HepG2 (cell line): ENCODE data around the gene XG. TPM values are rescaled to one million over a fixed set of nuclear protein-coding genes. Genes with fewer than 3 reads are reported as not detected.
A peak's percentile ranks its signal among the peaks of the same experiment; 100 is the strongest.

Source experiments
- AGO1 ChIP-seq: fragments of 200-400 bp; formaldehyde crosslinking; IDR thresholded peaks from 2 replicates; pipeline ENCODE4 v1.6.1; 2017; ENCODE audit warnings: mild to moderate bottlenecking, low read depth, low read length, moderate library complexity; ENCODE audit not compliant: poor library complexity, severe bottlenecking
- HIVEP1 ChIP-seq: sonication (generic); formaldehyde crosslinking; IDR thresholded peaks from 2 replicates; pipeline ENCODE4 v1.4.0; 2020; ENCODE audit warnings: mild to moderate bottlenecking, missing genetic modification reagents
- MEIS1 ChIP-seq: sonication (generic); formaldehyde crosslinking; IDR thresholded peaks from 2 replicates; pipeline ENCODE4 v1.9.0; 2021; ENCODE audit warnings: mild to moderate bottlenecking, missing genetic modification reagents, moderate library complexity, borderline replicate concordance
- NBN ChIP-seq: fragments of 450-650 bp; conservative IDR thresholded peaks from 2 replicates; pipeline ENCODE4 v1.6.1; 2017
- NFRKB ChIP-seq: fragments of 450-650 bp; IDR thresholded peaks from 2 replicates; pipeline ENCODE4 v1.6.1; 2017
- RBM39 ChIP-seq: fragments of 200-400 bp; formaldehyde crosslinking; IDR thresholded peaks from one replicate; pipeline ENCODE4 v1.6.1; 2018; ENCODE audit warnings: antibody characterized with exemption, mild to moderate bottlenecking, low read depth, low read length; ENCODE audit not compliant: poor library complexity, severe bottlenecking
- SAP130 ChIP-seq: IDR thresholded peaks from 2 replicates; pipeline ENCODE4 v1.6.1; 2016; ENCODE audit warnings: low read depth
- SOX6 ChIP-seq, 2 experiments: fragments of 450-650 bp in 1 of 2; sonication (generic) in 1 of 2; formaldehyde crosslinking in 1 of 2; IDR thresholded peaks; 2 replicates each; pipeline versions ENCODE4 v1.4.0 to v1.6.1; 2017 to 2020; ENCODE audit warnings: antibody characterized with exemption in 1 of 2, mild to moderate bottlenecking in 1 of 2, missing genetic modification reagents in 1 of 2
- SRSF1 ChIP-seq: fragments of 200-400 bp; formaldehyde crosslinking; optimal IDR thresholded peaks from 2 replicates; pipeline ENCODE3; 2017; ENCODE audit warnings: mild to moderate bottlenecking, low read depth, low read length, moderate library complexity
- ZBTB8A ChIP-seq: sonication (generic); formaldehyde crosslinking; IDR thresholded peaks from 2 replicates; pipeline ENCODE4 v1.4.0; 2020; ENCODE audit warnings: mild to moderate bottlenecking, low read depth, missing genetic modification reagents, borderline replicate concordance
- ZNF550 ChIP-seq: sonication (generic); formaldehyde crosslinking; IDR thresholded peaks from 2 replicates; pipeline ENCODE4 v1.4.0; 2020; ENCODE audit warnings: mild to moderate bottlenecking, missing genetic modification reagents, borderline replicate concordance
- ZNF713 ChIP-seq: sonication (generic); formaldehyde crosslinking; IDR thresholded peaks from 2 replicates; pipeline ENCODE4 v1.4.0; 2020; ENCODE audit warnings: mild to moderate bottlenecking, missing genetic modification reagents
- ZSCAN25 ChIP-seq: sonication (generic); formaldehyde crosslinking; IDR thresholded peaks from 2 replicates; pipeline ENCODE4 v1.8.0; 2022; ENCODE audit warnings: mild to moderate bottlenecking, missing genetic modification reagents
- polyA plus RNA-seq, 8 experiments: library from polyadenylated mRNA; depleted of rRNA in 3 of 8; stranded (reverse) in 7 of 8; unstranded in 1 of 8; fragments of >200 nt; fragmentation: Illumina TruSeq in 4 of 8; extraction: Trizol in 4 of 8; gene quantifications; 2 replicates each; pipeline versions ENCODE4 v1.2.1 to v1.2.3, GENCODE V29; 2011 to 2016; ENCODE audit warnings: low read depth in 4 of 8, missing spikeins in 1 of 8, mixed read lengths in 1 of 8; ENCODE audit not compliant: insufficient read depth in 1 of 8
- total RNA-seq, 5 experiments: library from RNA; depleted of rRNA; stranded (reverse); fragments of >200 nt; fragmentation: Illumina TruSeq; extraction: Trizol; gene quantifications; 2 replicates each; pipeline ENCODE4 v1.2.3, GENCODE V29; 2016; ENCODE audit warnings: low read depth in 1 of 5
- TF ChIP-seq, protein P1 (sequence below): fragments of 450-650 bp; IDR thresholded peaks from 2 replicates; pipeline ENCODE4 v1.6.1; 2017; ENCODE audit warnings: mild to moderate bottlenecking
- TF ChIP-seq, protein P2 (sequence below), 2 experiments: fragments of 450-650 bp in 1 of 2; sonication (generic) in 1 of 2; formaldehyde crosslinking in 1 of 2; IDR thresholded peaks; 2 replicates each; pipeline versions ENCODE4 v1.6.1 to v1.8.0; 2016 to 2022; ENCODE audit warnings: antibody characterized with exemption in 1 of 2, mild to moderate bottlenecking in 1 of 2, missing genetic modification reagents in 1 of 2
- TF ChIP-seq, protein P3 (sequence below): IDR thresholded peaks from 2 replicates; pipeline ENCODE4 v1.6.1; 2012; ENCODE audit warnings: inconsistent platforms
- TF ChIP-seq, protein P4 (sequence below): IDR thresholded peaks from 2 replicates; pipeline ENCODE4 v1.6.1; 2016; ENCODE audit warnings: low read depth, borderline replicate concordance

XG gene
- total and polyA plus RNA-seq, 2 of the 13 experiments (the other 11 are each of a cell fraction or from before 2014, with no cell fraction given), result not detected

DNA sequence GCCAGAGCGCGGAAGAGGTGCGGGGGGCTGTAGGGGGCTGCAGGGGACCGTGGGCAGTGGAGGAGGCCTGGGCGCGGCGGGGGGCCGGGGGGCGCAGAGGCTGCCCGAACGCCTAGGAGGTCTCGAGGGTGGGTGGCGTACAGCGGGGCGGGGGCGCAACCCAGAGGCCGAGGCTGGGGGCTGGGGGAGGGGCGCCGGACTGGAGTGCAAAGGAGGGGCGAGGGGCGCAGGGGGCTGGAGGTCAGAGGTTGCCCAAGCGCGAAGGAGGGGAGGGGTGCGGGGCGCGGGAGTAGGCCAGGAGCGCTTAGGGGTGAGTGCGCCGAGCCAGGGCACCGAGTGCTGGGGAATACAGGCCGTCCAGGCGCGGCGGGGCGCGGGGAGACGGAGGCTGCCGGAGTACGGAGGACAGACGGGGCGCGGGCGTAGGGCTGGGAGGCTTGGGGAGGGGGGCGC is 77.1 kb downstream of the XG start (continued):
- TF ChIP-seq RBM39, result peak; percentile 20
- no peak for TF ChIP-seq MEIS1 (CRISPR knock-in tag)
- no peak for TF ChIP-seq SOX6 (IDR thresholded peaks at IDR 0.05)
- no peak for TF ChIP-seq SOX6 (CRISPR knock-in tag; IDR thresholded peaks at IDR 0.05)
- no peak for TF ChIP-seq ZBTB8A
- TF ChIP-seq, protein P1, sequence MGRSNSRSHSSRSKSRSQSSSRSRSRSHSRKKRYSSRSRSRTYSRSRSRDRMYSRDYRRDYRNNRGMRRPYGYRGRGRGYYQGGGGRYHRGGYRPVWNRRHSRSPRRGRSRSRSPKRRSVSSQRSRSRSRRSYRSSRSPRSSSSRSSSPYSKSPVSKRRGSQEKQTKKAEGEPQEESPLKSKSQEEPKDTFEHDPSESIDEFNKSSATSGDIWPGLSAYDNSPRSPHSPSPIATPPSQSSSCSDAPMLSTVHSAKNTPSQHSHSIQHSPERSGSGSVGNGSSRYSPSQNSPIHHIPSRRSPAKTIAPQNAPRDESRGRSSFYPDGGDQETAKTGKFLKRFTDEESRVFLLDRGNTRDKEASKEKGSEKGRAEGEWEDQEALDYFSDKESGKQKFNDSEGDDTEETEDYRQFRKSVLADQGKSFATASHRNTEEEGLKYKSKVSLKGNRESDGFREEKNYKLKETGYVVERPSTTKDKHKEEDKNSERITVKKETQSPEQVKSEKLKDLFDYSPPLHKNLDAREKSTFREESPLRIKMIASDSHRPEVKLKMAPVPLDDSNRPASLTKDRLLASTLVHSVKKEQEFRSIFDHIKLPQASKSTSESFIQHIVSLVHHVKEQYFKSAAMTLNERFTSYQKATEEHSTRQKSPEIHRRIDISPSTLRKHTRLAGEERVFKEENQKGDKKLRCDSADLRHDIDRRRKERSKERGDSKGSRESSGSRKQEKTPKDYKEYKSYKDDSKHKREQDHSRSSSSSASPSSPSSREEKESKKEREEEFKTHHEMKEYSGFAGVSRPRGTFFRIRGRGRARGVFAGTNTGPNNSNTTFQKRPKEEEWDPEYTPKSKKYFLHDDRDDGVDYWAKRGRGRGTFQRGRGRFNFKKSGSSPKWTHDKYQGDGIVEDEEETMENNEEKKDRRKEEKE, result no peak
- TF ChIP-seq SRSF1, result no peak
- TF ChIP-seq ZNF713, result no peak
- TF ChIP-seq, protein P2, sequence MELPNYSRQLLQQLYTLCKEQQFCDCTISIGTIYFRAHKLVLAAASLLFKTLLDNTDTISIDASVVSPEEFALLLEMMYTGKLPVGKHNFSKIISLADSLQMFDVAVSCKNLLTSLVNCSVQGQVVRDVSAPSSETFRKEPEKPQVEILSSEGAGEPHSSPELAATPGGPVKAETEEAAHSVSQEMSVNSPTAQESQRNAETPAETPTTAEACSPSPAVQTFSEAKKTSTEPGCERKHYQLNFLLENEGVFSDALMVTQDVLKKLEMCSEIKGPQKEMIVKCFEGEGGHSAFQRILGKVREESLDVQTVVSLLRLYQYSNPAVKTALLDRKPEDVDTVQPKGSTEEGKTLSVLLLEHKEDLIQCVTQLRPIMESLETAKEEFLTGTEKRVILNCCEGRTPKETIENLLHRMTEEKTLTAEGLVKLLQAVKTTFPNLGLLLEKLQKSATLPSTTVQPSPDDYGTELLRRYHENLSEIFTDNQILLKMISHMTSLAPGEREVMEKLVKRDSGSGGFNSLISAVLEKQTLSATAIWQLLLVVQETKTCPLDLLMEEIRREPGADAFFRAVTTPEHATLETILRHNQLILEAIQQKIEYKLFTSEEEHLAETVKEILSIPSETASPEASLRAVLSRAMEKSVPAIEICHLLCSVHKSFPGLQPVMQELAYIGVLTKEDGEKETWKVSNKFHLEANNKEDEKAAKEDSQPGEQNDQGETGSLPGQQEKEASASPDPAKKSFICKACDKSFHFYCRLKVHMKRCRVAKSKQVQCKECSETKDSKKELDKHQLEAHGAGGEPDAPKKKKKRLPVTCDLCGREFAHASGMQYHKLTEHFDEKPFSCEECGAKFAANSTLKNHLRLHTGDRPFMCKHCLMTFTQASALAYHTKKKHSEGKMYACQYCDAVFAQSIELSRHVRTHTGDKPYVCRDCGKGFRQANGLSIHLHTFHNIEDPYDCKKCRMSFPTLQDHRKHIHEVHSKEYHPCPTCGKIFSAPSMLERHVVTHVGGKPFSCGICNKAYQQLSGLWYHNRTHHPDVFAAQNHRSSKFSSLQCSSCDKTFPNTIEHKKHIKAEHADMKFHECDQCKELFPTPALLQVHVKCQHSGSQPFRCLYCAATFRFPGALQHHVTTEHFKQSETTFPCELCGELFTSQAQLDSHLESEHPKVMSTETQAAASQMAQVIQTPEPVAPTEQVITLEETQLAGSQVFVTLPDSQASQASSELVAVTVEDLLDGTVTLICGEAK (IDR thresholded peaks at IDR 0.05), result no peak
- TF ChIP-seq, protein P2 (CRISPR knock-in tag; IDR thresholded peaks at IDR 0.05), result no peak
- no peak for TF ChIP-seq NBN
- no peak for TF ChIP-seq AGO1
- no peak for TF ChIP-seq SAP130 (CRISPR knock-in tag)
- no peak for TF ChIP-seq NFRKB
- TF ChIP-seq, protein P3, sequence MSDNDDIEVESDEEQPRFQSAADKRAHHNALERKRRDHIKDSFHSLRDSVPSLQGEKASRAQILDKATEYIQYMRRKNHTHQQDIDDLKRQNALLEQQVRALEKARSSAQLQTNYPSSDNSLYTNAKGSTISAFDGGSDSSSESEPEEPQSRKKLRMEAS, result no peak
- no peak for TF ChIP-seq ZNF550 (CRISPR knock-in tag)
- TF ChIP-seq HIVEP1 (CRISPR knock-in tag), result no peak
- TF ChIP-seq, protein P4, sequence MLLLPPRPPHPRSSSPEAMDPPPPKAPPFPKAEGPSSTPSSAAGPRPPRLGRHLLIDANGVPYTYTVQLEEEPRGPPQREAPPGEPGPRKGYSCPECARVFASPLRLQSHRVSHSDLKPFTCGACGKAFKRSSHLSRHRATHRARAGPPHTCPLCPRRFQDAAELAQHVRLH (CRISPR knock-in tag), result no peak
- 0 out of 2 replicates have a peak, but pooled peaks have one; percentile 54 for TF ChIP-seq ZSCAN25
